ENCODE results near the gene KCTD12.

- TF ChIP-seq, protein P1, sequence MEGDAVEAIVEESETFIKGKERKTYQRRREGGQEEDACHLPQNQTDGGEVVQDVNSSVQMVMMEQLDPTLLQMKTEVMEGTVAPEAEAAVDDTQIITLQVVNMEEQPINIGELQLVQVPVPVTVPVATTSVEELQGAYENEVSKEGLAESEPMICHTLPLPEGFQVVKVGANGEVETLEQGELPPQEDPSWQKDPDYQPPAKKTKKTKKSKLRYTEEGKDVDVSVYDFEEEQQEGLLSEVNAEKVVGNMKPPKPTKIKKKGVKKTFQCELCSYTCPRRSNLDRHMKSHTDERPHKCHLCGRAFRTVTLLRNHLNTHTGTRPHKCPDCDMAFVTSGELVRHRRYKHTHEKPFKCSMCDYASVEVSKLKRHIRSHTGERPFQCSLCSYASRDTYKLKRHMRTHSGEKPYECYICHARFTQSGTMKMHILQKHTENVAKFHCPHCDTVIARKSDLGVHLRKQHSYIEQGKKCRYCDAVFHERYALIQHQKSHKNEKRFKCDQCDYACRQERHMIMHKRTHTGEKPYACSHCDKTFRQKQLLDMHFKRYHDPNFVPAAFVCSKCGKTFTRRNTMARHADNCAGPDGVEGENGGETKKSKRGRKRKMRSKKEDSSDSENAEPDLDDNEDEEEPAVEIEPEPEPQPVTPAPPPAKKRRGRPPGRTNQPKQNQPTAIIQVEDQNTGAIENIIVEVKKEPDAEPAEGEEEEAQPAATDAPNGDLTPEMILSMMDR (optimal IDR thresholded peaks at IDR 0.05 in 1 of 3, IDR thresholded peaks at IDR 0.05 in 1 of 3, conservative IDR thresholded peaks at IDR 0.05 in 1 of 3; ENCODE audit: extremely low read depth in 1 of 3, insufficient read depth in 2 of 3, low read length in 3 of 3), result no peak
- TF ChIP-seq EZH2 (IDR thresholded peaks at IDR 0.05; ENCODE audit: low read length), result no peak
These were observed 49.9 kb downstream of the KCTD12 start for GRCh38 chr13:76836311-76836710.
